Measurements from ENCODE around the gene C9orf153. TPM values are rescaled to one million over a fixed set of nuclear protein-coding genes. Genes with fewer than 3 reads are reported as not detected.

The C9orf153 gene
- total RNA-seq, 3 donors from 2014 or later = 0.35 TPM; not detected in 2

GRCh38 chr9:86181379-86182315 lies 77.8 kb downstream of the C9orf153 start:
- peak; percentile 56 for ATAC-seq

DNA sequence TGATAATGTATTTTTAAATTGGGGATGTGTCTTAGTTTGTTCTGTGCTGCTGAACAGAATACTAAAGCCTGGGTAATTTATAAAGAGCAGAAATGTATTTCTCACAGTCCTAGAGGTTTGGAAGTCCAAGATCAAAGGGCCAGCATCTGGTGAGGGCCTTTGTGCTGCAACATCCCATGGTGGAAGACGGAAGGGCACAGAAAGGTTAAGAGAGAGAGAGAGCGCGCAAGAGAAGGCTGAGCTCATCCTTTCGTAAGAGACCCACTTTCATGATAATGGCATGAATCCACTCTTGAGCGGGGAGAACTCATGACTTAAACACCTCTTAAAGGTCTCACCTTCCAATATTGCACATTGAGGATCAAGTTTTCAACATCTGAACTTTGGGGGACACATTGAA lies 81.0 kb downstream of the C9orf153 start:
- Histone ChIP-seq H3K9me3 (no peaks in the 10 kb centered on the region), H3K36me3 (ENCODE audit: low read depth) (no peaks in the 10 kb centered on the region), H3K4me3 (no peak overlapping the region), H3K4me1 (ENCODE audit: low read depth) (peaks cover 5% of the 10 kb centered on the region)
- intact Hi-C loops (cut with DNase I, micrococcal nuclease) = no loop called here
- TF ChIP-seq, protein P1, sequence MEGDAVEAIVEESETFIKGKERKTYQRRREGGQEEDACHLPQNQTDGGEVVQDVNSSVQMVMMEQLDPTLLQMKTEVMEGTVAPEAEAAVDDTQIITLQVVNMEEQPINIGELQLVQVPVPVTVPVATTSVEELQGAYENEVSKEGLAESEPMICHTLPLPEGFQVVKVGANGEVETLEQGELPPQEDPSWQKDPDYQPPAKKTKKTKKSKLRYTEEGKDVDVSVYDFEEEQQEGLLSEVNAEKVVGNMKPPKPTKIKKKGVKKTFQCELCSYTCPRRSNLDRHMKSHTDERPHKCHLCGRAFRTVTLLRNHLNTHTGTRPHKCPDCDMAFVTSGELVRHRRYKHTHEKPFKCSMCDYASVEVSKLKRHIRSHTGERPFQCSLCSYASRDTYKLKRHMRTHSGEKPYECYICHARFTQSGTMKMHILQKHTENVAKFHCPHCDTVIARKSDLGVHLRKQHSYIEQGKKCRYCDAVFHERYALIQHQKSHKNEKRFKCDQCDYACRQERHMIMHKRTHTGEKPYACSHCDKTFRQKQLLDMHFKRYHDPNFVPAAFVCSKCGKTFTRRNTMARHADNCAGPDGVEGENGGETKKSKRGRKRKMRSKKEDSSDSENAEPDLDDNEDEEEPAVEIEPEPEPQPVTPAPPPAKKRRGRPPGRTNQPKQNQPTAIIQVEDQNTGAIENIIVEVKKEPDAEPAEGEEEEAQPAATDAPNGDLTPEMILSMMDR (IDR thresholded peaks at IDR 0.05) = no peak
- no peak for DNase-seq
- ATAC-seq = no peak

More at GRCh38 chr9:86181379-86182315, 77.8 kb downstream of the C9orf153 start:
- TF ChIP-seq, protein P1 (IDR thresholded peaks at IDR 0.05) = no peak
- intact Hi-C loops (cut with DNase I, micrococcal nuclease) = no loop called here
- Histone ChIP-seq H3K9me3 (no peaks in the 10 kb centered on the region), H3K36me3 (ENCODE audit: low read depth) (no peaks in the 10 kb centered on the region), H3K4me3 (no peak overlapping the region), H3K4me1 (ENCODE audit: low read depth) (peaks cover 5% of the 10 kb centered on the region)
- DNase-seq = no peak

GRCh38 chr9:86177995-86178394 lies 81.5 kb downstream of the C9orf153 start:
- no peak for ATAC-seq
- H3K36me3 ChIP-seq (ENCODE audit: low read depth) = no peaks in the 10 kb centered on the region
- no peak for DNase-seq
- TF ChIP-seq, protein P1 (IDR thresholded peaks at IDR 0.05) = no peak
- no peak overlapping the region for H3K4me3 ChIP-seq
- H3K4me1 ChIP-seq (ENCODE audit: low read depth) = peaks cover 5% of the 10 kb centered on the region
- intact Hi-C loops (cut with DNase I, micrococcal nuclease) = no loop called here
- no peaks in the 10 kb centered on the region for H3K9me3 ChIP-seq

GRCh38 chr9:86176468-86176867 lies 83.0 kb downstream of the C9orf153 start:
- peak; percentile 38 for ATAC-seq

DNA sequence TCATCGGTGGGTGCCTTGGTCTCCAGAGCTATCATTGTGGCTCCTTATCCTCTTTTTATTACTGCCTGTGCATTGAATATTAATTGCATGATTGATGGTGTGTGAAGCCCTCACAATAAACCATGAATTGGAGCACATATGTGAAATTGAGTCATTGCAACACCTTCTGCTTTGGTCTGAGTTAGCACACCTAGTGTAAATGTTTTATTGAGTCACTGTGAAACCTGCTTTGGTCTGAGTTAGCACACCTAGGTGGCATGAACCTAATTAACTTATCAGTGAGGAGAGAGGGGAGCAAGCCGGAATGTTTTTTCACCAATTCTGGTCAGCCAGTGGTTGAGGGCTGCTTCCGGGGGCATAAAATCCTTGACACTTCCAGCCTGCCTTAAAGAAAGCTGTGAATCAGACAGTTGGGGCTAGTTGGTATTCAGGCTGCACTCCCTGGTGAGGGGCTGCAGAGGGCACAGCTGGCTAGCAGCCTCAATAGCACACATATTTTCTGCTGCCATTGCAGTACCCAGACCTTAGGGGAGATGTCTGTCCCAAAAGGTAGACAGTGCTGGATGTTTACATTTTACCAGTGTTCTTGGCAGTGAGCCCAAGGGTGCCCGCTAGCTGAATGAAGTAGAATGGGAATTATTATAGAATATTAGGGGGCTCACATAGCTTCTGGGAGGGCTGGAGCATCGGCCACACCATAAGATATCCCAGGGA lies 83.6 kb downstream of the C9orf153 start:
- DNase-seq = no peak
- intact Hi-C loops (cut with DNase I, micrococcal nuclease) = no loop called here

More at GRCh38 chr9:86176468-86176867, 83.0 kb downstream of the C9orf153 start:
- H3K9me3 ChIP-seq = no peaks in the 10 kb centered on the region
- intact Hi-C loops (cut with DNase I, micrococcal nuclease) = no loop called here
- peaks cover 5% of the 10 kb centered on the region for H3K4me1 ChIP-seq (ENCODE audit: low read depth)
- peak in 2 of 3 donors; percentile 12 to 28 for DNase-seq
- TF ChIP-seq, protein P1 (IDR thresholded peaks at IDR 0.05) = no peak
- H3K36me3 ChIP-seq (ENCODE audit: low read depth) = no peaks in the 10 kb centered on the region
- H3K4me3 ChIP-seq = no peak overlapping the region

More for the DNA sequence above, 83.6 kb downstream of the C9orf153 start:
- Histone ChIP-seq H3K4me1 (ENCODE audit: low read depth) (peaks cover 5% of the 10 kb centered on the region), H3K9me3 (no peaks in the 10 kb centered on the region), H3K4me3 (no peak overlapping the region), H3K36me3 (ENCODE audit: low read depth) (no peaks in the 10 kb centered on the region)
- ATAC-seq = no peak
- TF ChIP-seq, protein P1 (IDR thresholded peaks at IDR 0.05) = no peak
